OCI-LY3 (cell line): Measurements from ENCODE around the gene ACVR1.

Experiments used
- CTCF ChIP-seq: fragments of 200-600, 300-600 bp; sonication (generic); IDR thresholded peaks from 2 replicates; pipeline ENCODE4 v1.5.1; 2014; ENCODE audit warnings: antibody characterized with exemption, low read length, low read depth
- EZH2phosphoT487 ChIP-seq: fragments of 200-600 bp; shearing (Covaris generic); IDR thresholded peaks from 2 replicates; pipeline ENCODE4 v1.6.1; 2018; ENCODE audit warnings: antibody characterized with exemption, mixed run types, low read depth

GRCh38 chr2:157911750-157912149 is 35.6 kb upstream of the ACVR1 start:
- no peak for TF ChIP-seq CTCF
- TF ChIP-seq EZH2phosphoT487: no peak
